ENCODE data around the gene MACO1.

- TF ChIP-seq CTCF (IDR thresholded peaks at IDR 0.05) (peak in 2 of 6 experiments; percentile 15 to 24), POLR2A (IDR thresholded peaks at IDR 0.05) (no peak)
These were observed 56.9 kb downstream of the MACO1 start for GRCh38 chr1:25487628-25488027.

All from thyroid gland (tissue), 4 donors.